ELF-1 (cell line): ENCODE measurements around the gene MIEN1.
A peak's percentile ranks its signal among the peaks of the same experiment; 100 is the strongest.
"Not testable (repeated sequence)": the region's sequence is repeated elsewhere in the genome, so short reads cannot be mapped to it uniquely, and the experiment has no call there.

Source experiments
- DNase-seq: peaks from one replicate; pipeline ENCODE4 v3.0.0-alpha.2; 2016; ENCODE audit warnings: low read depth, low spot score

MIEN1 gene

DNA sequence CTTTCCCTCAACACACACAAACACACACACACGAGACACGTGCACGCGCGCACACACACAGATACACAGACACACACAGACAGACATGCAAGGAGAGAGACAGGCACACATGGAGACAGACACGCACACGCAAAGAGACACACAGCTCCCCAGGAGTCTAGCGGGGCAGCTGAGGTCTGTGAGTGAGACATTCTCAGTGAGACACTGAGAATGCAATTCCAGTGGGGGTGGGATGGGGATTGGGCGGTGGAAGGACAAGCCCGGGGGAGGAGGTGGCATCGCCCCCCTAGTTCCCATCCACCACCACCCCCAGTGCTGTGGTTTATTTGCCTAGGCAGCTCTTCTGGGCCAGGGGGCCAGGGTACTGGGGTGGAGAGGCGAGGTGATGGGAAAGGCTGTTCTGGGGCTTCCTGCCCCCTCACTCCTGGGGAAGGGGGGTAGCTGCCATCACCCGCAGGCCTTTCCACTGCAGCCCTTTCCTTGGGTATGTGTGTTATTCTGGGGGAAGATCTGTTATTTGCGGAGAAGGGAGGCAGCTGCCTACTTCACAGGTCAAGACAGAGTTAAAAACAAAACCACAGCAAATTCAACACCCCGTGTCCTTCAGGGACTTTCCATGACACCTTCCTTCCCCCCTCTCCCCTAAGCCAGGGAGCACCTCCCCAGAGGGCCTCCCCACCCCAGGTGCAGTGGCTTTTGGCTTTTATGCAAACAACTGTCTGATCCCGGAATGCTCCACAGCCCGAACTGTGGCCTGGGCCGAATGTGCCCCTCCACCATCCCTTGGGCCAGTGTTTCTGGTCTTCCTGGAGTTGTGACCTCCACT lies 25.4 kb upstream of the MIEN1 start:
- no peak for DNase-seq

- peak; percentile 28 for DNase-seq
Measured at GRCh38 chr17:39754958-39755553, 24.7 kb upstream of the MIEN1 start.

DNA sequence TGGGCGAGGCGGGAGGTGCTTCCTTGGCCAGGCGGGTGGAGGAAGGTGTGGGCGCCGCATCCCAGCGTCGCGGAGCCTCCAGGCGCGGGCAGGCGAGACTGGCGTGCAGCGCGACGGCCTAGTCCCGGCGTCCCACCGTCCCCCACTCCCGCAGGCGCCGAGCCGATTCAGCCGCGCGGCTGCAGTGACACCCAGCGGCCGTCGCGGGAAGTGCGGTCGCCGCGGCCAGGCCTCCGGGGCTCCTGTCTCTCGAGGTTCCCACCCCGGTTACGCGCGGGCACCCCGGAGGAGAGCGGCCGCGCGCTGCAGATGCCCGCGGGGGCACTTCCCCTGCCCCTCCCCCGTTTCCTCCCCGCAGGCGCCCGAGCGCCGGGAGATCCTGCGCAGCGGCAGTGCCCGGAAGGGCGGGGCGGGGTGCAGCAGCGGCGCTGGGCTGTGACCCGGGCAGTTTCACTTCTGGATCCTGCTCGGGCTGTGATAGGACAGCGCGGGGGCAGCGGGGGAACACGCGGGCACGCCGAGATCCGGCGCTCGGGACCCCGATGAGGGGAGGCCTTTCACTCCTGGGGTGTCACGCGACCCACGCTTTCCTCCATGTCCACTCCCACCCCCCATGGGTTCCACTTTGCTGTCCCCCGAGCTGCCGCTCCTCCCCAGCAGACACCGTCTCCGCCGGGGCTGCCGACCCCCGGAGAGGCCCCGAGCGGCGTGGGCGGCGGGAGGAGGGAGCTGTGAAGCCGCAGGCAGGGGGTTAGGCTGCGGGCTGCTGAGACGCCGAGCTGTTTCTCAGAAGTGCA lies 24.0 kb upstream of the MIEN1 start:
- DNase-seq: peak; percentile 85

GRCh38 chr17:39753514-39754160 lies 23.3 kb upstream of the MIEN1 start:
- DNase-seq: peak; percentile 45

- DNase-seq: no peak
Measured at GRCh38 chr17:39752241-39752881, 22.0 kb upstream of the MIEN1 start.

- no peak for DNase-seq
Measured at GRCh38 chr17:39751637-39752036, 21.3 kb upstream of the MIEN1 start.

- no peak for DNase-seq
Measured at GRCh38 chr17:39751016-39751543, 20.7 kb upstream of the MIEN1 start.

GRCh38 chr17:39750131-39751015 lies 20.0 kb upstream of the MIEN1 start:
- DNase-seq: no peak

GRCh38 chr17:39748444-39749034 lies 18.2 kb upstream of the MIEN1 start:
- DNase-seq: not testable (repeated sequence)

DNA sequence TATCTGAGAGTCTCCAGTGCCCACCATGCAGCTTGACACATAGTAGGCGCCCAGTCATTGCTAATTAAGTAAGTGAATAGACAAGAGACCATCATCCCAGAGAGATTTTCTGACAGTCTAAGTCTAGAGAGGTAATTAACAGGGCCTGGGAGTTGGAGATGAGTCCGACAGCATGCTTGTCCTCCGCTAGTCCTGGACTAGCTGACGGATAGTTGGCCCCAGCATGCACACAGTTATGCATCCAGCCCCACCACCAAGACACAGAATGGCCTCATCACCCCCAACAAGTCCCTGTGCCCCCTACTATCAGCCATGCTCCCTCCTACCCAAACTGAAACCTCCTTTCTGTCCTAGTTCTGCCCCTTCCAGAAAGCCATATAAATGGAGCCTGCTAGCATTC lies 17.4 kb upstream of the MIEN1 start:
- no peak for DNase-seq

DNA sequence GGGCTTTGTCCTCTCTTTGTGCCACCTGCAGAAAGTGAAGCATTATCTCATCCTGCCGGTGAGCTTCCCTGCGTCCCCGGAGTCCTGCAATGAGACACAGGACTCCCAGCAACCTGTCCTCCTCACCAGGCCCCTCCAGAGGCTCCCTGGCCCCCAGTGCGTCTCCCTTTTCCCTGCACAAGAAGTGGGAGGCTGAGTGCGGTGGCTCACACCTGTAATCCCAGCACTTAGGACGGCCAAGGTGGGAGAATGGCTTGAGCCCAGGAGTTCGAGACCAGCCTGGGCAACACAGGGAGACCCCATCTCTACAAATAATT lies 15.8 kb upstream of the MIEN1 start:
- no peak for DNase-seq

GRCh38 chr17:39745335-39746144 lies 15.2 kb upstream of the MIEN1 start:
- DNase-seq: no peak

DNA sequence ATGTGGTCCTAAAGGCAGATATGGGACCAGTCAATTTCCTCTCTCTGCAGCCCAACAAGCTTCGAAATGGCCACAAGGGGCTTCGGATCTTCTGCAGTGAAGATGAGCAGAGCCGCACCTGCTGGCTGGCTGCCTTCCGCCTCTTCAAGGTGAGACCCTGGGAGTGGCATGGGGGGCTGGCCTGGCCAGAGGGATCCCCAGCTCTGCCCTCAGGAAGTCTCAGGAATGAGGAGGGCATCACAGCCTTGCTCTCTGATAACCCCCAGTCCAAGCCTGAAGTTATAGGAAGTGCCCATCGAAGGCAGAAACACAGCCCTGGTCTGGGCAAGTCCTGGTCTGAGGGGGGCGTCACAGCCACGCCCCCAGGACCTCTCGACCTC lies 14.5 kb upstream of the MIEN1 start:
- no peak for DNase-seq

- DNase-seq: no peak
Measured at GRCh38 chr17:39744075-39744835, 13.9 kb upstream of the MIEN1 start.

- no peak for DNase-seq
Measured at GRCh38 chr17:39742856-39743436, 12.6 kb upstream of the MIEN1 start.

DNA sequence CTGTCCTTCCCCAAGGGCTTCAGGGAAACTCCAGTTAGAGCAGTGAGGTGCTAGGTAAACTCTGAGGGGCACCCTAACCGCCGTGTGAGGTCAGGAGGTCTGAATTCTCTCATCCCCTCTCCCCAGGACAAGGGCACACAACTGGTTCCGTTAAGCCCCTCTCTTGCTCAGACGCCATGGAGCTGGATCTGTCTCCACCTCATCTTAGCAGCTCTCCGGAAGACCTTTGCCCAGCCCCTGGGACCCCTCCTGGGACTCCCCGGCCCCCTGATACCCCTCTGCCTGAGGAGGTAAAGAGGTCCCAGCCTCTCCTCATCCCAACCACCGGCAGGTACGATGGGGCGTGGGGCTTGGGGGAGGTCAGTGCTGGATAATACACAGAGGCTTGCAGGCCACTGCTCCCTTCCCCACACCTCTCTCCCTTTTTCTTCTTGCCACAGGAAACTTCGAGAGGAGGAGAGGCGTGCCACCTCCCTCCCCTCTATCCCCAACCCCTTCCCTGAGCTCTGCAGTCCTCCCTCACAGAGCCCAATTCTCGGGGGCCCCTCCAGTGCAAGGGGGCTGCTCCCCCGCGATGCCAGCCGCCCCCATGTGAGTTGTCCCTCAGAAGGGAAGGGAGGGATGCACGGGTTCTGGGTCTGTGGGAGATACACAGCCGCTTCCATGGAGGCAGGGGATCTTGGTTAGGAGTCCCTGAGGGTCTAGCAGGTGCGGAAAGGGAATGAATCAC lies 12.0 kb upstream of the MIEN1 start:
- no peak for DNase-seq

- peak; percentile 83 for DNase-seq
Measured at GRCh38 chr17:39740357-39741111, 10.2 kb upstream of the MIEN1 start.
